KOPT-K1 (cell line): ENCODE data around the gene FAM216B.
"Not testable (repeated sequence)": the region's sequence is repeated elsewhere in the genome, so short reads cannot be mapped to it uniquely, and the experiment has no call there.

ENCODE experiments used
- H3K27ac ChIP-seq: fragments of 200-600 bp; sonication (generic); 2 replicates; pipeline ENCODE4 v1.5.1; 2016; ENCODE audit warnings: antibody characterized with exemption, mild to moderate bottlenecking, low read depth, low read length; ENCODE audit not compliant: poor library complexity, severe bottlenecking
- H3K36me3 ChIP-seq: fragments of 200-600 bp; sonication (generic); 2 replicates; pipeline ENCODE4 v1.5.1; 2017; ENCODE audit warnings: antibody characterized with exemption, mild to moderate bottlenecking, low read length, moderate library complexity; ENCODE audit not compliant: insufficient read depth
- H3K9me3 ChIP-seq: fragments of 200-600 bp; sonication (generic); 2 replicates; pipeline ENCODE4 v1.5.1; 2017; ENCODE audit warnings: antibody characterized with exemption, low read length, mild to moderate bottlenecking; ENCODE audit not compliant: insufficient read depth, poor library complexity, severe bottlenecking

The FAM216B gene

GRCh38 chr13:42760951-42761350 lies 20.4 kb upstream of the FAM216B start:
- H3K27ac ChIP-seq: no peak overlapping the region
- no peaks in the 10 kb centered on the region for H3K36me3 ChIP-seq
- H3K9me3 ChIP-seq: no peaks in the 10 kb centered on the region

GRCh38 chr13:42762251-42762650 lies 19.1 kb upstream of the FAM216B start:
- no peaks in the 10 kb centered on the region for H3K36me3 ChIP-seq
- H3K27ac ChIP-seq: no peak overlapping the region
- H3K9me3 ChIP-seq: no peaks in the 10 kb centered on the region

GRCh38 chr13:42762917-42763316 lies 18.5 kb upstream of the FAM216B start:
- Histone ChIP-seq H3K36me3 (no peaks in the 10 kb centered on the region), H3K9me3 (no peaks in the 10 kb centered on the region), H3K27ac (no peak overlapping the region)

GRCh38 chr13:42766016-42766415 lies 15.4 kb upstream of the FAM216B start:
- H3K9me3 ChIP-seq: no peaks in the 10 kb centered on the region
- no peak overlapping the region for H3K27ac ChIP-seq

GRCh38 chr13:42769650-42770049 lies 11.7 kb upstream of the FAM216B start:
- H3K27ac ChIP-seq: no peak overlapping the region
- no peaks in the 10 kb centered on the region for H3K36me3 ChIP-seq
- H3K9me3 ChIP-seq: no peaks in the 10 kb centered on the region

More at GRCh38 chr13:42766016-42766415, 15.4 kb upstream of the FAM216B start:
- H3K36me3 ChIP-seq: no peaks in the 10 kb centered on the region

- H3K36me3 ChIP-seq, H3K9me3 ChIP-seq, H3K27ac ChIP-seq: not testable (repeated sequence)
Measured at GRCh38 chr13:42776558-42776957, 4.8 kb upstream of the FAM216B start.

- Histone ChIP-seq H3K27ac (no peak overlapping the region), H3K36me3 (no peaks in the 10 kb centered on the region), H3K9me3 (peaks cover 5% of the 10 kb centered on the region)
Measured at GRCh38 chr13:42777467-42777866, 3.9 kb upstream of the FAM216B start.

GRCh38 chr13:42780044-42780443 lies 1.3 kb upstream of the FAM216B start:
- Histone ChIP-seq H3K36me3 (no peaks in the 10 kb centered on the region), H3K27ac (no peak overlapping the region), H3K9me3 (peaks cover 5% of the 10 kb centered on the region)

- Histone ChIP-seq H3K9me3 (peaks cover 4% of the 10 kb centered on the region), H3K27ac (no peak overlapping the region), H3K36me3 (no peaks in the 10 kb centered on the region)
Measured at GRCh38 chr13:42786715-42787114, 5.3 kb downstream of the FAM216B start.

GRCh38 chr13:42788601-42789000 lies 7.2 kb downstream of the FAM216B start:
- Histone ChIP-seq H3K27ac (no peak overlapping the region), H3K36me3 (no peaks in the 10 kb centered on the region), H3K9me3 (peaks cover 4% of the 10 kb centered on the region)

GRCh38 chr13:42792154-42792553 lies 10.8 kb downstream of the FAM216B start:
- Histone ChIP-seq H3K9me3 (peaks cover 4% of the 10 kb centered on the region), H3K36me3 (no peaks in the 10 kb centered on the region), H3K27ac (no peak overlapping the region)

GRCh38 chr13:42794577-42795275 lies 13.3 kb downstream of the FAM216B start:
- Histone ChIP-seq H3K36me3 (no peaks in the 10 kb centered on the region), H3K9me3 (no peaks in the 10 kb centered on the region), H3K27ac (no peak overlapping the region)

- H3K9me3 ChIP-seq: no peaks in the 10 kb centered on the region
- H3K27ac ChIP-seq: no peak overlapping the region
- no peaks in the 10 kb centered on the region for H3K36me3 ChIP-seq
Measured at GRCh38 chr13:42795666-42796065, 14.3 kb downstream of the FAM216B start.

GRCh38 chr13:42796747-42797356 lies 15.5 kb downstream of the FAM216B start:
- no peak overlapping the region for H3K27ac ChIP-seq
- H3K36me3 ChIP-seq: no peaks in the 10 kb centered on the region
- H3K9me3 ChIP-seq: no peaks in the 10 kb centered on the region

GRCh38 chr13:42798118-42798517 lies 16.7 kb downstream of the FAM216B start:
- Histone ChIP-seq H3K9me3 (no peaks in the 10 kb centered on the region), H3K36me3 (no peaks in the 10 kb centered on the region), H3K27ac (no peak overlapping the region)

GRCh38 chr13:42800109-42800643 lies 18.8 kb downstream of the FAM216B start:
- no peaks in the 10 kb centered on the region for H3K9me3 ChIP-seq
- no peak overlapping the region for H3K27ac ChIP-seq
- no peaks in the 10 kb centered on the region for H3K36me3 ChIP-seq
